GM23248 (cell line): ENCODE data around the gene ARHGAP23. TPM values are rescaled to one million over a fixed set of nuclear protein-coding genes. Genes with fewer than 3 reads are reported as not detected.
A peak's percentile ranks its signal among the peaks of the same experiment; 100 is the strongest.

ENCODE experiments used
- DNase-seq: peaks from one replicate; pipeline ENCODE4 v3.0.0-alpha.2; 2015
- H2AFZ ChIP-seq: fragments of 200-600 bp; sonication (generic); 2 replicates; pipeline ENCODE4 v1.6.1; 2016; ENCODE audit warnings: antibody characterized with exemption
- H3F3A ChIP-seq: fragments of 200-600 bp; sonication (generic); 2 replicates; pipeline ENCODE4 v1.6.1; 2016; ENCODE audit warnings: mild to moderate bottlenecking, antibody characterized with exemption, mixed run types; ENCODE audit not compliant: insufficient read depth
- H3K27ac ChIP-seq: fragments of 200-600 bp; sonication (generic); 2 replicates; pipeline ENCODE4 v1.5.1; 2016; ENCODE audit warnings: mild to moderate bottlenecking
- H3K27me3 ChIP-seq: fragments of 200-600 bp; sonication (generic); replicated peaks from 2 replicates; pipeline ENCODE4 v1.6.1; 2016; ENCODE audit warnings: mild to moderate bottlenecking; ENCODE audit not compliant: insufficient read depth
- H3K36me3 ChIP-seq: fragments of 200-600 bp; sonication (generic); 2 replicates; pipeline ENCODE4 v1.6.1; 2016; ENCODE audit warnings: low read depth, mild to moderate bottlenecking
- H3K4me1 ChIP-seq: fragments of 200-600 bp; sonication (generic); 2 replicates; pipeline ENCODE4 v1.6.1; 2016; ENCODE audit warnings: mild to moderate bottlenecking; ENCODE audit not compliant: insufficient read depth
- H3K4me2 ChIP-seq: fragments of 200-600 bp; sonication (generic); one replicate; pipeline ENCODE4 v1.6.1; 2016; ENCODE audit warnings: mild to moderate bottlenecking; ENCODE audit not compliant: unreplicated experiment
- H3K4me3 ChIP-seq: fragments of 200-600 bp; sonication (generic); 2 replicates; pipeline ENCODE4 v1.5.1; 2016; ENCODE audit warnings: mild to moderate bottlenecking
- H3K79me2 ChIP-seq: fragments of 200-600 bp; sonication (generic); 2 replicates; pipeline ENCODE4 v1.6.1; 2016; ENCODE audit warnings: mild to moderate bottlenecking; ENCODE audit not compliant: insufficient read depth
- H3K9ac ChIP-seq: fragments of 200-600 bp; sonication (generic); 2 replicates; pipeline ENCODE4 v1.6.1; 2016; ENCODE audit warnings: mild to moderate bottlenecking
- H3K9me2 ChIP-seq: fragments of 200-600 bp; sonication (generic); 2 replicates; pipeline ENCODE4 v1.6.1; 2016; ENCODE audit warnings: mixed run types, mild to moderate bottlenecking, moderate library complexity; ENCODE audit not compliant: insufficient read depth
- H3K9me3 ChIP-seq: fragments of 200-600 bp; sonication (generic); one replicate; pipeline ENCODE4 v1.6.1; 2017; ENCODE audit warnings: low read depth
- H4K20me1 ChIP-seq: fragments of 200-600 bp; sonication (generic); 2 replicates; pipeline ENCODE4 v1.6.0; 2016; ENCODE audit not compliant: insufficient read depth
- EZH2 ChIP-seq: fragments of 200-600 bp; sonication (generic); IDR thresholded peaks from 2 replicates; pipeline ENCODE4 v1.6.1; 2018; ENCODE audit warnings: antibody characterized with exemption, mild to moderate bottlenecking; ENCODE audit not compliant: insufficient read depth, poor library complexity, severe bottlenecking
- EZH2phosphoT487 ChIP-seq: fragments of 200-600 bp; sonication (generic); IDR thresholded peaks from 2 replicates; pipeline ENCODE4 v1.6.1; 2018; ENCODE audit warnings: antibody characterized with exemption, moderate library complexity, mild to moderate bottlenecking, low read depth; ENCODE audit not compliant: insufficient read depth
- WGBS, 2 experiments: methylation state at CpG; one replicate each; pipeline ENCODE4 v1.1.6; 2015 to 2017; ENCODE audit warnings: low lambda C conversion rate in 2 of 2, low coverage in 1 of 2; ENCODE audit errors: missing lambda C conversion rate in 2 of 2; 5-methylcytosine and 5-hydroxymethylcytosine counted together
- in situ Hi-C: fragments of 300-500 bp; cut with MboI; formaldehyde crosslinking; loops from 2 replicates; pipeline ENCODE4 v1.15.0; 2020
- polyA plus RNA-seq: library from polyadenylated mRNA; unstranded; fragments of >200 nt; fragmentation: Nextera tagmentation; extraction: Ambion mirVana; gene quantifications from 2 replicates; pipeline ENCODE4 v1.2.1, GENCODE V29; 2016
- total RNA-seq: library from RNA; depleted of rRNA; stranded (reverse); fragments of >200 nt; shearing (Covaris generic); gene quantifications from 2 replicates; pipeline ENCODE4 v1.2.3, GENCODE V29; 2014

ARHGAP23 gene
- total and polyA plus RNA-seq, 2 experiments from 2014 or later: 6.6 to 69.4 TPM

DNA sequence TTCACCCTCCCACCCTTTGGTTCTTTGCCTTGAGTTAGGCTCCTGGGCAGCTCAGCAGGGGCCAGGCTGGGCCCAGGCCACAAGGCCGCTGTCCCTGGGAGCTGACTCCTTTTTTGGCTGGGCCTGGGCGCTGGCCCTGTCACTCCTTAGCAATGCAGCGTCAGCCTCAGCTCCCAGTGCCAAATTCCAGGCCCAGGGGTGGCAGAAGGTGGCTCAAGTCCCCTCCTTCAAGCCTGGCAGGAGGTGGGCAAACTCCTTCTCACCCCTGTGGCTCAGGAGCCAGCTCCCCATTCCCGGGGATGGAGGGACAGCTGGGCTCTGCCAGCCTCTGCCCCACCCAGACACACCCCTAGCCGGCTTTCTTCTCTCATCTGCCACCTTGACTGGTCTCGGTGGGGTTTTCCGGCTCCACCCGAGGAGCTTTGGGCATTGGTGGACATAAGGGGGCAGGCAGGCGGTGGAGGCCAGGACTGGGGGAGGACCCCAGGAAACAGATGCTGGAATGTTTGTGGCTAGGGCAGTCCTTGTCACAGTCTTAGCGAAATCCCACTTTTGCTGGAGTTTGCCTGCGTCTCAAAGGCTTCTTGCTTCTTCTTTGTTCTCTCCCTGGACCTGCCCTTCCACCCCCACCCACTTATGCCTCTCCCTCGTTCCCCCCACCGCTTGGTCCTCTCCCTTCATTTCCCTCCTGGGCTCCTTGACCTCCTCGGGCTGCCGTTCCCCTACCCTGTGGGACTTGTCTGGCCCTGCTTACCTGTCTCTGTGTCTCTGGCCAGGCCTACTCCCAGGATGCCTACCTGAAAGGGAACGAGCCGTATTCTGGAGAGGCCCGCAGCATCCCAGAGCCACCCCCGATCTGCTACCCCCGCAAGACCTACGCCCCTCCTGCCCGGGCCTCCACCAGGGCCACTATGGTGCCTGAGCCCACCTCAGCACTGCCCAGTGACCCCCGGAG lies 37.4 kb downstream of the ARHGAP23 start:
- no peaks in the 10 kb centered on the region for H3K27me3 ChIP-seq
- in situ Hi-C loops: no loop called here

DNA sequence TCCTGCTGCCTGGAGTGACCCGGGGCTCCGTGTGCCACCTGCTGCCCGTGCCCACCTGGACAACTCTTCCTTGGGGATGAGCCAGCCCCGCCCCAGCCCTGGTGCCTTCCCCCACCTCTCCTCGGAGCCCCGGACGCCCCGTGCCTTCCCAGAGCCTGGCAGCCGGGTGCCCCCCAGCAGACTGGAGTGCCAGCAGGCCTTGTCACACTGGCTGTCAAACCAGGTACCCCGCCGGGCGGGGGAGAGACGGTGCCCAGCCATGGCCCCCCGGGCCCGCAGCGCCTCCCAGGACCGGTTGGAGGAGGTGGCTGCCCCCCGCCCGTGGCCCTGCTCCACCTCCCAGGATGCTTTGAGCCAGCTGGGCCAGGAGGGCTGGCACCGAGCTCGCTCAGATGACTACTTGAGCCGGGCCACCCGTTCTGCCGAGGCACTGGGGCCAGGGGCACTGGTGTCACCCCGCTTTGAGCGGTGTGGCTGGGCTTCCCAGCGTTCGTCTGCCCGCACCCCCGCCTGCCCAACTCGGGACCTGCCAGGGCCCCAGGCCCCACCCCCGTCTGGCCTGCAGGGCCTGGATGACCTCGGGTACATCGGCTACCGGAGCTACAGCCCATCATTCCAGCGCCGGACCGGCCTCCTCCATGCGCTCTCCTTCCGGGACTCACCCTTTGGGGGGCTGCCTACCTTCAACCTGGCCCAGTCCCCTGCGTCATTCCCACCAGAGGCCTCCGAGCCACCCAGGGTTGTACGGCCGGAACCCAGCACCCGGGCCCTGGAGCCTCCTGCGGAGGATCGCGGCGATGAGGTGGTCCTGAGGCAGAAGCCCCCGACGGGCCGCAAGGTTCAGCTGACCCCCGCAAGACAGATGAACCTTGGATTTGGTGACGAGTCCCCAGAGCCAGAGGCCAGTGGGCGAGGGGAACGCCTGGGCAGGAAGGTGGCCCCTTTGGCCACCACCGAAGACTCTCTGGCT lies 38.4 kb downstream of the ARHGAP23 start:
- Histone ChIP-seq H3F3A (peaks cover 36% of the 10 kb centered on the region), H4K20me1 (no peaks in the 10 kb centered on the region; the same call in 1 of the 2 replicates), H3K4me2 (peak overlapping the region; percentile 88), H3K9me3 (no peaks in the 10 kb centered on the region), H3K36me3 (peaks cover 42% of the 10 kb centered on the region; the same call in 1 of the 2 replicates), H3K79me2 (peaks cover 74% of the 10 kb centered on the region), H2AFZ (no peak overlapping the region), H3K27ac (peak overlapping the region; percentile 99), H3K4me3 (peak overlapping the region; percentile 75), H3K4me1 (peaks cover 59% of the 10 kb centered on the region), H3K27me3 (no peaks in the 10 kb centered on the region), H3K9ac (peak overlapping the region; percentile 88), H3K9me2 (no peaks in the 10 kb centered on the region)
- 65 to 74% methylated on average over 34 to 50 of the region's 57 CpGs for WGBS, 2 experiments
- in situ Hi-C loops: no loop called here
- TF ChIP-seq EZH2: no peak
- TF ChIP-seq EZH2phosphoT487: no peak
- peak; percentile 20 for DNase-seq

More for the DNA sequence above, 37.4 kb downstream of the ARHGAP23 start:
- H3K27ac ChIP-seq: peak overlapping the region; percentile 99
- H3K9me2 ChIP-seq: no peaks in the 10 kb centered on the region
- H3K79me2 ChIP-seq: peaks cover 64% of the 10 kb centered on the region
- H4K20me1 ChIP-seq: no peaks in the 10 kb centered on the region; the same call in 1 of the 2 replicates
- H3K4me2 ChIP-seq: peak overlapping the region; percentile 88
- H3K4me1 ChIP-seq: peaks cover 53% of the 10 kb centered on the region
- H3F3A ChIP-seq: peaks cover 27% of the 10 kb centered on the region; the same call in 1 of the 2 replicates
- H3K4me3 ChIP-seq: peak overlapping the region; percentile 75
- WGBS, 2 experiments: 28 to 36% methylated on average over 22 to 23 of the region's 23 CpGs
- H2AFZ ChIP-seq: 0 out of 2 replicates have a peak overlapping the region, but pooled peaks have one; percentile 2
- no peaks in the 10 kb centered on the region for H3K9me3 ChIP-seq
- peak overlapping the region; percentile 88 for H3K9ac ChIP-seq
- TF ChIP-seq EZH2: no peak
- no peak for TF ChIP-seq EZH2phosphoT487
- DNase-seq: peak; percentile 96
- H3K36me3 ChIP-seq: peaks cover 33% of the 10 kb centered on the region; the same call in 1 of the 2 replicates

DNA sequence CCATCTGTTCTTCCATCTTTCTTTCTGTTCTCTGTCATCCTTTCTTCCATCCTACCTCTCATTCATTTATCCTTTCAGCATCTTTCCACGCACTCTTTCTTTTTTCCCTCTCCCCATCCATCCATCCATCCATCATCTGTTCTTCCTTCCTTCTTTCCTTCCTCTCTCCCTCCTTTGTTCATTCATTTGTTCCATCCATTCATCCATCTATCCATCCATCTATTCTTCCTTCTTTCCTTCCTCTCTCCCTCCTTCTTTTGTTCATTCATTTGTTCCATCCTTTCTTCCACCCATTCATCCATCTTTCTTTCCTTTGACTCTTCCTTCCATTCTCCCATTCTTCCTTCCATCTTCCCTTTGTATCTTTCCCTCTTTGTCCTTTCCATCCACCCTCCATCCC lies 39.2 kb downstream of the ARHGAP23 start:
- in situ Hi-C loops: no loop called here
- Histone ChIP-seq H3K4me1 (peaks cover 68% of the 10 kb centered on the region), H3K9me3 (no peaks in the 10 kb centered on the region), H2AFZ (no peak overlapping the region), H3K4me2 (peak overlapping the region; percentile 20), H3K79me2 (peaks cover 78% of the 10 kb centered on the region), H3K9ac (0 out of 2 replicates have a peak overlapping the region, but pooled peaks have one; percentile 88), H3K4me3 (peak overlapping the region; percentile 75), H4K20me1 (no peaks in the 10 kb centered on the region; the same call in 1 of the 2 replicates), H3F3A (peaks cover 41% of the 10 kb centered on the region), H3K27ac (no peak overlapping the region), H3K9me2 (no peaks in the 10 kb centered on the region), H3K27me3 (no peaks in the 10 kb centered on the region), H3K36me3 (peaks cover 41% of the 10 kb centered on the region; the same call in 1 of the 2 replicates)
- 42 to 47% methylated on average over 1 of the region's 1 CpG for WGBS, 2 experiments
- no peak for DNase-seq
- TF ChIP-seq EZH2phosphoT487: no peak
- TF ChIP-seq EZH2: no peak
